H9 (cell line): Measurements from ENCODE around the gene STYK1. TPM values are rescaled to one million over a fixed set of nuclear protein-coding genes. Genes with fewer than 3 reads are reported as not detected.

Source experiments
- DNase-seq: peaks from one replicate; pipeline ENCODE4 v3.0.0-alpha.2; 2017
- H2AFZ ChIP-seq: one replicate; pipeline ENCODE4 v1.6.1; 2013; ENCODE audit warnings: mild to moderate bottlenecking, low read length, control low read depth, moderate library complexity
- H2AK5ac ChIP-seq: 2 replicates; pipeline ENCODE4 v1.6.1; 2013; ENCODE audit warnings: low read length, control low read depth, mixed read lengths; ENCODE audit not compliant: insufficient read length
- H2BK120ac ChIP-seq: one replicate; pipeline ENCODE4 v1.6.1; 2013; ENCODE audit warnings: low read depth, mild to moderate bottlenecking, low read length, control low read depth, inconsistent platforms; ENCODE audit not compliant: poor library complexity, severe bottlenecking
- H2BK12ac ChIP-seq: 2 replicates; pipeline ENCODE4 v1.6.1; 2013; ENCODE audit warnings: low read length, control low read depth, mixed read lengths, low read depth; ENCODE audit not compliant: insufficient read length
- H2BK15ac ChIP-seq: 2 replicates; pipeline ENCODE4 v1.6.1; 2013; ENCODE audit warnings: low read depth, low read length, control low read depth
- H2BK20ac ChIP-seq: one replicate; pipeline ENCODE4 v1.6.1; 2013; ENCODE audit warnings: low read depth, mild to moderate bottlenecking, low read length, control low read depth, inconsistent platforms; ENCODE audit not compliant: poor library complexity, severe bottlenecking
- H2BK5ac ChIP-seq: 2 replicates; pipeline ENCODE4 v1.6.1; 2013; ENCODE audit warnings: low read length, control low read depth, mixed read lengths; ENCODE audit not compliant: insufficient read length
- H3K14ac ChIP-seq: 2 replicates; pipeline ENCODE4 v1.6.1; 2013; ENCODE audit warnings: low read length, control low read depth; ENCODE audit not compliant: insufficient read depth
- H3K18ac ChIP-seq: 2 replicates; pipeline ENCODE4 v1.6.1; 2013; ENCODE audit warnings: low read depth, mild to moderate bottlenecking, mixed read lengths, low read length, control low read depth; ENCODE audit not compliant: insufficient read length
- H3K23ac ChIP-seq: 2 replicates; pipeline ENCODE4 v1.6.1; 2013; ENCODE audit warnings: low read length, control low read depth, mixed read lengths, low read depth; ENCODE audit not compliant: insufficient read length
- H3K23me2 ChIP-seq: 2 replicates; pipeline ENCODE4 v1.6.1; 2013; ENCODE audit warnings: low read depth, mild to moderate bottlenecking, mixed read lengths, low read length, control low read depth; ENCODE audit not compliant: insufficient read length, poor library complexity, severe bottlenecking
- H3K27ac ChIP-seq: 2 replicates; pipeline ENCODE4 v1.5.1; 2013; ENCODE audit warnings: low read length, control low read depth, mixed read lengths, low read depth; ENCODE audit not compliant: insufficient read length
- H3K27me3 ChIP-seq: 2 replicates; pipeline ENCODE4 v1.6.1; 2013; ENCODE audit warnings: low read length, control low read depth, inconsistent platforms; ENCODE audit not compliant: insufficient read depth
- H3K4ac ChIP-seq: 2 replicates; pipeline ENCODE4 v1.6.1; 2013; ENCODE audit warnings: low read depth, mild to moderate bottlenecking, control low read depth, inconsistent platforms, low read length, moderate library complexity
- H3K4me1 ChIP-seq: 2 replicates; pipeline ENCODE4 v1.6.1; 2013; ENCODE audit warnings: low read length, control low read depth, inconsistent platforms; ENCODE audit not compliant: insufficient read depth
- H3K4me2 ChIP-seq: 2 replicates; pipeline ENCODE4 v1.6.1; 2013; ENCODE audit warnings: low read length, control low read depth, mixed read lengths; ENCODE audit not compliant: insufficient read length, insufficient read depth
- H3K56ac ChIP-seq: 2 replicates; pipeline ENCODE4 v1.6.1; 2013; ENCODE audit warnings: low read depth, mild to moderate bottlenecking, mixed read lengths, low read length, control low read depth; ENCODE audit not compliant: insufficient read length
- H3K79me1 ChIP-seq: 2 replicates; pipeline ENCODE4 v1.6.1; 2013; ENCODE audit warnings: low read depth, mild to moderate bottlenecking, moderate library complexity, low read length, control low read depth, inconsistent platforms; ENCODE audit not compliant: insufficient read depth, poor library complexity, severe bottlenecking
- H3K79me2 ChIP-seq: 2 replicates; pipeline ENCODE4 v1.6.1; 2013; ENCODE audit warnings: low read length, control low read depth, inconsistent platforms; ENCODE audit not compliant: insufficient read depth
- H3K9ac ChIP-seq: 2 replicates; pipeline ENCODE4 v1.6.1; 2013; ENCODE audit warnings: low read length, control low read depth, mixed read lengths; ENCODE audit not compliant: insufficient read length; ENCODE audit errors: extremely low read depth
- H3K9me3 ChIP-seq: one replicate; pipeline ENCODE4 v1.6.1; 2013; ENCODE audit warnings: low read depth, low read length, inconsistent platforms; ENCODE audit not compliant: control insufficient read depth
- H3T11ph ChIP-seq: one replicate; pipeline ENCODE4 v1.6.1; 2013; ENCODE audit warnings: mild to moderate bottlenecking, low read length, control low read depth, inconsistent platforms
- H4K20me1 ChIP-seq: one replicate; pipeline ENCODE4 v1.6.1; 2013; ENCODE audit not compliant: control insufficient read depth, insufficient read length, insufficient read depth
- H4K5ac ChIP-seq: 2 replicates; pipeline ENCODE4 v1.6.1; 2013; ENCODE audit warnings: low read depth, mild to moderate bottlenecking, mixed read lengths, low read length, control low read depth; ENCODE audit not compliant: insufficient read length
- H4K8ac ChIP-seq: replicated peaks from 2 replicates; pipeline ENCODE4 v1.6.1; 2013; ENCODE audit warnings: low read length, control low read depth, mixed read lengths, low read depth; ENCODE audit not compliant: insufficient read length
- H4K91ac ChIP-seq: 2 replicates; pipeline ENCODE4 v1.6.1; 2013; ENCODE audit warnings: low read depth, mild to moderate bottlenecking, moderate library complexity, mixed read lengths, low read length, control low read depth; ENCODE audit not compliant: insufficient read length
- H3K27ac Mint-ChIP-seq, 3 experiments: 2 replicates in 2 of 3; 3 replicates in 1 of 3; pipeline ENCODE4 v1.8.0; 2020 to 2021; ENCODE audit warnings: mixed read lengths in 3 of 3, mild to moderate bottlenecking in 1 of 3, moderate library complexity in 1 of 3
- H3K27me3 Mint-ChIP-seq: 2 replicates; pipeline ENCODE4 v1.8.0; 2021; ENCODE audit warnings: low read depth, mild to moderate bottlenecking, moderate library complexity, mixed read lengths
- H3K36me3 Mint-ChIP-seq, 3 experiments: 2 replicates in 2 of 3; 3 replicates in 1 of 3; pipeline ENCODE4 v1.8.0; 2020 to 2021; ENCODE audit warnings: low read depth in 3 of 3, mixed read lengths in 3 of 3; ENCODE audit not compliant: insufficient read depth in 1 of 3
- H3K4me1 Mint-ChIP-seq, 2 experiments: 2 replicates each; pipeline ENCODE4 v1.8.0; 2020; ENCODE audit warnings: mixed read lengths in 2 of 2
- H3K4me3 Mint-ChIP-seq, 2 experiments: 2 replicates in 1 of 2; 3 replicates in 1 of 2; pipeline ENCODE4 v1.8.0; 2020 to 2021; ENCODE audit warnings: mild to moderate bottlenecking in 2 of 2, mixed read lengths in 2 of 2, moderate library complexity in 1 of 2
- H3K9me3 Mint-ChIP-seq, 2 experiments: 2 replicates in 1 of 2; 3 replicates in 1 of 2; pipeline ENCODE4 v1.8.0; 2020; ENCODE audit warnings: mild to moderate bottlenecking in 2 of 2, mixed read lengths in 2 of 2, moderate library complexity in 1 of 2
- CTCF ChIP-seq: fragments of 200-600 bp; sonication (generic); conservative IDR thresholded peaks from 3 replicates; pipeline ENCODE4 v1.8.0; 2021; ENCODE audit warnings: antibody characterized with exemption, mild to moderate bottlenecking
- WGBS: extraction: QIAGEN DNeasy Blood & Tissue Kit; methylation state at CpG from one replicate; pipeline ENCODE4 v1.1.7; 2013; ENCODE audit warnings: missing lambda C conversion rate, low lambda C conversion rate, mixed read lengths; ENCODE audit not compliant: insufficient read length; ENCODE audit errors: extremely low coverage; 5-methylcytosine and 5-hydroxymethylcytosine counted together
- total RNA-seq: library from RNA; stranded (reverse); gene quantifications from 2 replicates; pipeline ENCODE4 v1.2.1, GENCODE V29; 2021

Gene STYK1
- total RNA-seq, 1 experiment from 2014 or later, result 0.37 TPM

GRCh38 chr12:10716277-10716676 lies 42.4 kb upstream of the STYK1 start:
- H4K20me1 ChIP-seq, result no peaks in the 10 kb centered on the region
- WGBS, result no CpG with 5 or more reads among the region's 4 CpGs
- H3K4me2 ChIP-seq, result no peak overlapping the region
- no peak overlapping the region for H3K27ac ChIP-seq
- DNase-seq, result no peak
- no peak overlapping the region for H3K14ac ChIP-seq
- H3K79me1 ChIP-seq, result no peaks in the 10 kb centered on the region
- H2AK5ac ChIP-seq, result no peak overlapping the region
- no peak overlapping the region for H2BK15ac ChIP-seq
- H3K23ac ChIP-seq, result no peak overlapping the region
- H3K36me3 Mint-ChIP-seq, result peaks cover 25 to 62% (median 51%) of the 10 kb centered on the region in 3 experiments; a peak in 6 of 7 replicates
- peaks cover 47 to 48% of the 10 kb centered on the region in 2 experiments for H3K4me1 Mint-ChIP-seq
- no peak overlapping the region for H3K18ac ChIP-seq
- H3K27me3 ChIP-seq, result no peaks in the 10 kb centered on the region
- H3K4ac ChIP-seq, result no peak overlapping the region
- no peak overlapping the region for H2AFZ ChIP-seq
- H3T11ph ChIP-seq, result no peak overlapping the region
- H4K8ac ChIP-seq, result no peak overlapping the region
- no peak overlapping the region for H3K9ac ChIP-seq
- H2BK5ac ChIP-seq, result no peak overlapping the region
- no peaks in the 10 kb centered on the region for H3K9me3 ChIP-seq
- no peaks in the 10 kb centered on the region for H3K9me3 Mint-ChIP-seq
- no peak overlapping the region for H4K91ac ChIP-seq
- peaks cover 2% of the 10 kb centered on the region; the same call in 1 of the 2 replicates for H3K4me1 ChIP-seq
- H3K56ac ChIP-seq, result no peak overlapping the region
- H2BK20ac ChIP-seq, result no peak overlapping the region
- H3K27me3 Mint-ChIP-seq, result no peaks in the 10 kb centered on the region
- no peak overlapping the region for H3K4me3 Mint-ChIP-seq
- no peaks in the 10 kb centered on the region for H3K23me2 ChIP-seq
- no peak for TF ChIP-seq CTCF
- no peak overlapping the region for H2BK120ac ChIP-seq
- H3K27ac Mint-ChIP-seq, result peak overlapping the region in 1 of 3 experiments; percentile 82; a peak in 2 of 7 replicates
- no peak overlapping the region for H2BK12ac ChIP-seq
- no peak overlapping the region for H4K5ac ChIP-seq
- H3K79me2 ChIP-seq, result peaks cover 19% of the 10 kb centered on the region
